Skeletal muscle cell (primary cell): ENCODE data around the gene TRABD2B.

ENCODE experiments used
- DNase-seq: peaks from one replicate; pipeline ENCODE4 v3.0.0-alpha.2; 2010; ENCODE audit warnings: low read depth
- H3K4me3 ChIP-seq: 2 replicates; pipeline ENCODE4 v1.5.1; 2011; ENCODE audit warnings: low read depth, mild to moderate bottlenecking, control low read depth, low read length, moderate library complexity

Gene TRABD2B

GRCh38 chr1:47795102-47795501 lies 202.1 kb downstream of the TRABD2B start:
- DNase-seq, result no peak
- H3K4me3 ChIP-seq, result no peak overlapping the region

DNA sequence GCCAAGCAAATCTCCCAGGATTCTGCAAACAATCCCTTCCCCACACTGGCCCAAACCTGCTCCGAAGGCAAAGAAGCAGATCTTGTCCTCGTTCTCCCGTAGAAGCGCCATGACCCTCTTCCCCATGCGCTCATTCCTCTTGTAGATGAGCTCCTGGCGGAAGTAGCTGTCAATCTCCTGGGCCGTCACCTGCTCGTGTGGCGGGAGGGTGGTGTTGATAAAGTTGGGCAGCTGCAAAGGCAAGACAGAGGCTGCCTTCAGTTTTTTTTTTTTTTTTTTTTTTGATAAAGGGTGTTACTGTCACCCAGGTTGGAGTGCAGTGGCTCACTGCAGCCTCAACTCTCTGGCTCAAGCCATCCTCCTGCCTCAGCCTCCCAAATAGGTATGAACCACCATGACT lies 202.7 kb downstream of the TRABD2B start:
- no peak overlapping the region for H3K4me3 ChIP-seq
- DNase-seq, result no peak

GRCh38 chr1:47794081-47794480 lies 203.1 kb downstream of the TRABD2B start:
- DNase-seq, result no peak
- H3K4me3 ChIP-seq, result no peak overlapping the region

DNA sequence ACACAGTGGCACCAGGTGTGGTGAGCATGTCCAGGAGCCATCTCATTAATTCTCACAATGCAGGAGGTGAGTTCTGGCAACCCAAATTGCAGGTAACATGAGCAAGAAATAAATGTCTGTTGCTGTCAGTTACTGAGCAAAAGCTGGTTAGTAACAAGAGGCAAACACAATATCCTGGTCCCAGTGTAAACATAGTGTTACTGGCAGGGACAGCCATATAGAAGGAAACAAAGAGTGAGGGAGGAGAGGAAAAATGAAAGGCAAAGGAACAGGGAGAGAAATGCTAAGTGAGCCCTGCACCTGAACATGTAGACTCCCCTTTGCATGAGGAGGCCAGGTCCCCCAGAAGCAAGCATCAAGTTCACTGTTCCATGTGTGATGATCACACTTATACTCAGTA lies 203.6 kb downstream of the TRABD2B start:
- no peak for DNase-seq
- H3K4me3 ChIP-seq, result no peak overlapping the region

GRCh38 chr1:47792779-47793178 lies 204.4 kb downstream of the TRABD2B start:
- no peak for DNase-seq
- no peak overlapping the region for H3K4me3 ChIP-seq

- DNase-seq, result no peak
- no peak overlapping the region for H3K4me3 ChIP-seq
Observed at GRCh38 chr1:47791879-47792608, 205.1 kb downstream of the TRABD2B start.

DNA sequence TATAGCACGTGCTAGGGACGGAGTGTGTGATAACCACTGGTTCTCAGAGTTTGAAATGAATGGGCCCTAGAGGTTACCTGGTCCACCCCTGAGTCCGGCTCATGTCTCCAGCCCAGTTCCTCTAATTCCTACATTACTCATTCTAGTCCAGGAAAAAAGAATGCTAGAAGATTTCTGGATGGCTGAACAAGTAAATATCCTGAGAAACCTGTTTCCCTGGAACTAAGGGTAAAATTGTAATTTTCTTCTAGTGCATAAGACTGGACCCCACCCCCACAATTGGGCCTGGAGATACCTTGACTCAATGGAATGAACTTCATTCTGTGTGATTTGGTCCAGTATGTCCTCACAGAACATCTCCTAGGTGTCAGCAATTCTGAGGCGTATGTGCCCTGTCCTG lies 208.4 kb downstream of the TRABD2B start:
- no peak overlapping the region for H3K4me3 ChIP-seq
- no peak for DNase-seq

DNA sequence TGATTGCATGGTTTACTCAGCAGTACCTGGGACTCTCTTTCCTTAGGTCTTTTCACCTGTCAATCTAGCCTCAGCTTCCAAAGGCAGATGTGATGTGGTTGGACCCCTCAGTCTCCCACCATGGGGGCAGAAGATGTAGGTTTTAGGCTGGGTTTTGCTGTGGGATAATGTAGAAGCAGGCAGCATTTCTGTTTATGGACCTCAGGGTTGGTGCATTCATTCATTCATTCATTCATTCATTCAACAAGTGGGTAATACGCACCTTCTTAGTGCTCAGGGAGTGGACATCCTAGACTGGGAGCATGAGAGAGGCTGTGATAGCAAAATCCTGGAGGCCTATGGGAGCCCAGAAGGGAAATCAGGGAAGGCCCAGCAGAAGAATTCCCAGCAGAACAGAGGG lies 209.6 kb downstream of the TRABD2B start:
- DNase-seq, result no peak
- no peak overlapping the region for H3K4me3 ChIP-seq

- no peak for DNase-seq
- H3K4me3 ChIP-seq, result no peak overlapping the region
Observed at GRCh38 chr1:47786316-47786715, 210.9 kb downstream of the TRABD2B start.

DNA sequence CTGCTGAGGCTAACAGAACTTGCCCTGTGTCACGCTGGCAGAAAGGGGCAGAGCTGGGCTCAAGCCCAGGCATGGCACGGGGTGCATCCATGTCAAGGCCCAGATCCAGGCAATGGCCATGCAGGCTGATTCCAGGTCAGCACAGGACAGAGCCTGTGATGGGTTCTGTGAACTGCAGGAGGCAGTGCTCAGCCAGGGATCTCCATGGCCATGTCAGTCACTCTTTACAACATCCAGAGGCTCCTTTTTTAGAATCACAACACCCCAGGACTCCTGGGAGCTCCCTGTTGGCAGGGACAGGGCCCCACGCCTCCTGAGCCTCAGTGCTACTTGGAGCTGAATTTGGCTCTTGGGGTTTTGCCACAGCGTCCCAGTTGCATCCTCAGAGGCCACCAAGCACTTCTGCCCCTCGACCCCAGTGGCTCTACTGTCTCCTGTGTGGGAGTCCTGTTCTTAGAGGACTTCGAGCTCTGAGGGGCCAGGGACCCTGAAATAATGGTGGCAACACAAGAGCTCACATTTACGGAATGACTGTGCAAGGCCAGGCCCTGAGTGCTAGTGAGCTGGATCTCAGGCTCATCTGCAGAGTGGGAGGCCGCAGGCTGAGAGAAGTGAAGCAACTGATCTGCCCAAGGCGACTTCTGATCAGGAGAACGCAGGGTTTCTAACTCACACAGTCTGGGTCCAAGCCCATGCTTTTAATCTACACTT lies 211.5 kb downstream of the TRABD2B start:
- no peak overlapping the region for H3K4me3 ChIP-seq
- DNase-seq, result no peak

- DNase-seq, result no peak
- H3K4me3 ChIP-seq, result no peak overlapping the region
Observed at GRCh38 chr1:47785118-47785517, 212.1 kb downstream of the TRABD2B start.

DNA sequence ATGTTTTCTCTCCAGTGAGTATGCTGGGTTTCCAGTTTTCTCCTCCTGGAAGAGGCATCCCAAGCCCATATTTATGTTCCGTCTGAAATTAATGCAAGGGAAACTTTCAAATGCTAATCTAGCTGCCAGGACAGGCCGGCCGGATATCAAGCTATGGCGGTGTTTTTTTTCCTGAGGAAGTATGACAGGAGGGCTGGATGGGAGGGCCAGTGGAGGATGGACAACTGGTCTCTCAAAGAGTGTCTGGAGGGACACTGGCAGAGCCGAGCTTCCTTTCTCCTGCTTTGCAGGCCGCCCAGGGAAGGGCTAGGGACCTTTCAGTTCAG lies 212.7 kb downstream of the TRABD2B start:
- no peak for DNase-seq
- no peak overlapping the region for H3K4me3 ChIP-seq

GRCh38 chr1:47783638-47784496 lies 213.3 kb downstream of the TRABD2B start:
- no peak for DNase-seq
- H3K4me3 ChIP-seq, result no peak overlapping the region

DNA sequence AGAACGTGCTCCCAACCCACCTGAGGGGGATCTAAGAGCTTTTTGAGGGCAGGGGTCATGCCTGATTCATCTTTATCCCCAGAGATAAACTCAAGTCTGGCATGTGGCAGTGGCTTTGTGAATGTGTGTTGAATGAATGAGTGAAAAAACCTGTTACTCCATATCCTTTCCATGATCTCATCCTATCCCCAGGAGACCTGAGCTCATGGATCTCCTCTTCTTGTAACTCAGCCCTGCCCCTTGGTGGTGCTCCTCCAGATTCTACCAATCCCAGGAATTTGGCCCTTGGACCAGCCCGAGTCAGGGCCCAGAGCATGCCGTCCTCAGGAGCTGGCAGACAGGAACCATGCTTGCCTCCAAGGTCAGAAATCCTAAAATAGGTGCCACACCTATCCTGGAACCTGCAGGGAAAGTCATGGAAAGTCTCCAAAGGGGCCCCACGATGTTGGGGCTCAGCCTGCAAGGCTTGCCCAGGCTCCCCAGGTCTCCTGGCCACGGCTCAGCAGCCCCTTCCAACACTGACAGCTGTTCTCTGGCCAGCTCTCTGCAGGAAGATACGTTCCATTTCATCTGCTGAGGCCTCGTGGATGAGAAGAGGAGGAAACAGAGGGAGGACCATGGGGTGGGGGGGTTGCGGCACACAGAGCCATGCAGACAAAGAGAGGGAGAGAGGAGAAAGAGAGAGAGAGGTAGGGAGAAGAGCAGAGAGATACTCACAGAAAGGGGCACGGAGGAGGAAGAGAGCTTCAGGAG lies 214.6 kb downstream of the TRABD2B start:
- peak; percentile 3 for DNase-seq
- no peak overlapping the region for H3K4me3 ChIP-seq

- no peak overlapping the region for H3K4me3 ChIP-seq
- no peak for DNase-seq
Observed at GRCh38 chr1:47781171-47781959, 215.8 kb downstream of the TRABD2B start.

DNA sequence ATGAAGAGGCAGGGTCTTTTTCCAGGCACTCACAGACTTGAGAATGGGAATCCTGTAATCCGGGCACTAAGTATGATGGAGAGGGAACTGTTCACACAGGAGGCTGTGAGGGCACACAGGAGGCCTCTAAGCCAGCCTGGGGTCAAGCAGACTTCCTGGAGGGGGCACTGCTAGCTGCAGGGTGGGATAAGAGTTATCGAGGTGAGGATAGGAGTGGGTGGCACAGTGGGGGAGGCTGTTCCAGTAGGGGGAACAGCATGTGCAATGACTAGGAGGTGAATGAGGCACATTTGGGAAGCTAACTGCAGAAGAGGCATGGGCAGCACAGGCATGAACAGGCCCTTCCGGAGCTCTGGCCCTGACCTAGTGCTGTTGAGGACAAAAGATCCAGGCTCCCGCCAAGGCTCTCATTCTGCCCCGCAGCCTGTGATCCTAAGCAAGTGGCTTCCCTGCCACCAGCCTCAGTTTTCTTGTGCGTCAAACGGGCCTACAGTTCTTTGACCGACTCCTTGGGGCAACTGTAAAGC lies 216.7 kb downstream of the TRABD2B start:
- no peak for DNase-seq
- no peak overlapping the region for H3K4me3 ChIP-seq

- no peak for DNase-seq
- H3K4me3 ChIP-seq, result no peak overlapping the region
Observed at GRCh38 chr1:47779613-47780012, 217.6 kb downstream of the TRABD2B start.

- H3K4me3 ChIP-seq, result no peak overlapping the region
- DNase-seq, result no peak
Observed at GRCh38 chr1:47778280-47778679, 218.9 kb downstream of the TRABD2B start.

DNA sequence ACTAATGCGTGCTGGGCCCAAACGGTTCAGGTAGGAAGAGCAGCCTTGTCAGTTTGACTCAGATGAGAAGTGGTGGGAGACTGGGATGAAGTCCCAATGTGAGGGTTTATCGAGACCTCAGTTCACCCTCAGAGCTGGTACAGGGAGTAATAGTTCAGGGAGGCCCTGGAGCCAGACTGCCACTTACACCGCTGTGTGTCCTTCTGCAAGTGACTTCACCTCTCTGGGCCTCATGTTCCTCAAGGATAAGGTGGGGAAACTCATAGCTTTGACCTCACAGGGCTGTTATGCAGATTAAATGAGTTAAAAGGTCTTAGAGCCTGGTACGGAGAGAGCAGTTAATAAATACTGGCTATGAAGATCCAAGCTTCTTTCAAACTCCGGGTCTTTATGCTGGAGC lies 219.9 kb downstream of the TRABD2B start:
- no peak for DNase-seq
- H3K4me3 ChIP-seq, result no peak overlapping the region
